ENCODE data around the gene EIF2B4. TPM values are rescaled to one million over a fixed set of nuclear protein-coding genes. Genes with fewer than 3 reads are reported as not detected.
"Not testable (repeated sequence)": the region's sequence is repeated elsewhere in the genome, so short reads cannot be mapped to it uniquely, and the experiment has no call there.

EIF2B4 gene
- total RNA-seq, 2 donors from 2014 or later = 24.9 to 39.2 TPM

DNA sequence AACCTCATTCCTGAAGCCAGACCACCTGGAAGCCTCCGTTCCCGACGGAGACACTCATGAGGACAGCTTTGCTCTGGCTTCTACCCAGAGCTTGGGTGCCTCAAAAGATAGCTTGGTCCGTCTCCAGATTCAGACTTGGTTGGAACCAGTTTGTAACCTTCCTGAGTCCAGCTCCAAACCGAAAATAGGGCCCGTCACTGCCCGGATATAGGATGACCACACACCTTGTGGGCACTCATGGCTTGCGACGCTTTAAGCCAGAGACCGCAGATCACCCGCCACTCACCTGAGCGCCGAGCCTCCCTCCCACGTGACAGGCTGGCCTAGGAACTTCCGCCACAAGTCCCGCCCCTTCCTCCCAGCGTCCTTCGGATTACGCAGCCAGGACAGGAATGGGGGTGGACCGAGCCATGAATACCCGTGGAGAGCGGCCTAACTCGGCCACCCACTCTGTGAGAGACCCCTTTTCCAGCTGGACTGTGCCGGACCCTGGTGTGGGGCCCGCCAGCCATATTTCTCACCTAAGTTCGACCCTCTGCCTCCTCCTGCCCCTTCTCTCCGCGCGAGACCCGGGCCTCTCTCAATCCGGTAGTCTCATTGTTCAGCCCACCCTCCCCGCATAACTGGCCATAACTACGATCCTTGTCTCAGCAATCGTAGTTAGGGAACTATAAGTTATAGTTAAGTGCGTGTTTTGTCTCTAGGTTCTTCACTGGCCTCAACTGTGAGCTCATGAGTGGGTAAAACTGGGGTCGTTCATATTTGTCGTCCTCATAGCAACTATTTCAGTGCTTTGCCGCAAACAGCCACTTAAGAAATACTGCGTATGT is 47.2 kb downstream of the EIF2B4 start, which contains the start of gene MPV17:
Gene MPV17 (minus strand): TSS at position 332 of the 830 bp plus-strand sequence. CDS start 580 bp downstream, outside the sequence.
- intact Hi-C loops (cut with DNase I) = no loop called here
- Histone ChIP-seq H3K27ac (peak within 1 kb of the TSS; percentile 78 to 100 (median 96)), H3K4me1 (peaks cover 40% of the 10 kb centered on the region), H3K4me3 (peak within 1 kb of the TSS; percentile 13 to 69), H3K9me3 (no peaks in the 10 kb centered on the region), H3K27me3 (no peaks in the 10 kb centered on the region), H3K36me3 (replicated peaks in 1 of 2; ENCODE audit: insufficient read depth in 1 of 2, low read depth in 2 of 2) (peaks cover 0 to 6% of the 10 kb centered on the region in 2 donors)
- ATAC-seq (peak; percentile 92), DNase-seq (peak; percentile 94 to 97 (median 96))
- TF ChIP-seq CTCF (IDR thresholded peaks at IDR 0.05) = peak in 2 of 7 experiments; percentile 7 to 12
- peak; percentile 90 to 95 (median 95) for TF ChIP-seq POLR2A (IDR thresholded peaks at IDR 0.05)
- WGBS, 2 donors = 0 to 1% methylated on average over 18 to 39 of the region's 39 CpGs

DNA sequence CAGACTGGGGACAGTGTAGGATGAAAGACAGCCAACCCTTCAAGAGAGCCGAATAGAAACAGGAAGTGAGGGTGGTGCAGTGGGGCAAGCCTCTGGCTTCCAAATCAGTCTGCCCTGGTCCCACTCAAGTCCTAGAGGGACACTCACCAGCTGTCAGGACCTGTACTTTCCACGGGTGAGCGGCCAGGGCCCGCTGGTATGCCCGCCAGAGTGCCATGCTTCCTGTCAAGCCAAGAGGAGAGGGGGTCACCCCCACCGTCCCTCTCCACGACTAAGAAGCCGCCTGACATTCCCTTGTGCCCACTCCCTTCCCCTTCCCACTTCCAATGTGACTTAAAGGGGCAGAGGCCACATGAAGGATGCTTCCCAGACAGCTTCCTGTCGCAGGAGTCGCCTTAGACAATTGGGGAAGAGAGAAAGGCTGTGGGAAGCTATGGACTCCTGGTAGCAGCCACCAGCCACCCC is 47.8 kb downstream of the EIF2B4 start:
- Histone ChIP-seq H3K9me3 (no peaks in the 10 kb centered on the region), H3K4me1 (peaks cover 44% of the 10 kb centered on the region), H3K36me3 (replicated peaks in 1 of 2; ENCODE audit: insufficient read depth in 1 of 2, low read depth in 2 of 2) (peaks cover 0 to 2% of the 10 kb centered on the region in 2 donors), H3K27ac (peak overlapping the region; percentile 78 to 100 (median 96)), H3K4me3 (peak overlapping the region; percentile 13 to 69), H3K27me3 (no peaks in the 10 kb centered on the region)
- DNase-seq = peak; percentile 32 to 43 (median 35)
- 0 to 3% methylated on average over 6 to 10 of the region's 10 CpGs for WGBS, 2 donors
- peak; percentile 10 for ATAC-seq
- intact Hi-C loops (cut with DNase I) = no loop called here
- no peak for TF ChIP-seq CTCF (IDR thresholded peaks at IDR 0.05)

DNA sequence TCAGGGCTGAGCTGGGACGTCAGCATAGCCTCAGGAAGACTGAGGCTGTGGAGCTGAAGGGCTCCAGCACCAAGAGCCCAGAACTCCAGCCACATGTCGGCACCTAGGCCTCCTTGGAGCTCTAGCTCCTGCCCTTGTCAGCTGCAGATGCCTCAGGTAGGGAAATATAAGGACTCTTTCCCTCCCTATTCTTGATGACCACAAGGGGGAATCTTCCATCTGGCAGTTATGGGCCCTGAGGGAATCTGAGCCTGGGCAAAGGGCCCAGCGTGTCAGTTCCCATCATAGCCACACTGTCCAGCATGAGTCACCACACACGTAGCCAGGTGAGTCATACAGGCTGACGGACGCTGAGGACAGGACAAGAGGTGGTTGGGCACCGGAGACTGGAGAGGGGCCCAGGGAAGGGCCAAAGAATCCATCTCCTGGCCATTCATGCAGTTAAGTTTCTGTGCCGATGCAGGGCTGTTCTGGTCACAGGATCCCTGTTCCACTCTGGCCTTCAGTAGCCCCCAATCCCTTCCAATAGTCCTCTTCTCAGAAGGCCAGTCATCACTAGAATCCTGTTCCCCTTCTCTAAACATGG is 49.1 kb downstream of the EIF2B4 start:
- Histone ChIP-seq H3K4me1 (peaks cover 56% of the 10 kb centered on the region), H3K27ac (peak overlapping the region; percentile 50 to 100 (median 96)), H3K9me3 (no peaks in the 10 kb centered on the region), H3K4me3 (no peak overlapping the region), H3K36me3 (replicated peaks in 1 of 2; ENCODE audit: insufficient read depth in 1 of 2, low read depth in 2 of 2) (no peaks in the 10 kb centered on the region), H3K27me3 (no peaks in the 10 kb centered on the region)
- ATAC-seq = peak; percentile 78
- TF ChIP-seq CTCF (IDR thresholded peaks at IDR 0.05) (peak in 6 of 7 experiments; percentile 21 to 69 (median 54)), POLR2A (IDR thresholded peaks at IDR 0.05) (peak in 2 of 3 donors; percentile 52 to 63)
- peak; percentile 87 to 96 (median 92) for DNase-seq
- intact Hi-C loops (cut with DNase I) = no loop called here
- WGBS, 2 donors = 40 to 44% methylated on average over 5 to 8 of the region's 8 CpGs

- 89 to 96% methylated on average over 15 of the region's 15 CpGs for WGBS, 2 donors
- intact Hi-C loops (cut with DNase I); H3K4me3 ChIP-seq; ATAC-seq; DNase-seq; H3K36me3 ChIP-seq (replicated peaks in 1 of 2; ENCODE audit: insufficient read depth in 1 of 2, low read depth in 2 of 2); H3K27ac ChIP-seq; H3K9me3 ChIP-seq; H3K27me3 ChIP-seq: not testable (repeated sequence)
- peaks cover 57% of the 10 kb centered on the region for H3K4me1 ChIP-seq
These were observed 50.3 kb downstream of the EIF2B4 start for GRCh38 chr2:27319839-27320238.

Data from body of pancreas (tissue), 4 donors.